Measurements from ENCODE around the gene ZNF565.

GRCh38 chr19:36207605-36208252, 6.7 kb downstream of the ZNF565 start:
- TF ChIP-seq HDAC2 (IDR thresholded peaks at IDR 0.05) (no peak), CHD4 (IDR thresholded peaks at IDR 0.05; ENCODE audit: borderline replicate concordance) (no peak), CTCF (IDR thresholded peaks at IDR 0.05) (no peak), BHLHE40 (IDR thresholded peaks at IDR 0.05; ENCODE audit: low read depth, low read length) (no peak), CEBPB (IDR thresholded peaks at IDR 0.05) (no peak), POLR2A (IDR thresholded peaks at IDR 0.05; ENCODE audit: low read length) (no peak), PBX3 (IDR thresholded peaks at IDR 0.05) (no peak), MAX (IDR thresholded peaks at IDR 0.05) (no peak), CBX8 (IDR thresholded peaks at IDR 0.05) (no peak)

Measured in A549 (cell line).